Activated CD8-positive, alpha-beta T cell treated with anti-CD3 and anti-CD28 coated beads, Interleukin-2, amount 10 ng/mL, durations not matched to agents 7 days and 5 days (primary cell): Measurements from ENCODE around the gene SAMD10. TPM values are rescaled to one million over a fixed set of nuclear protein-coding genes. Genes with fewer than 3 reads are reported as not detected.
"Not testable (repeated sequence)": the region's sequence is repeated elsewhere in the genome, so short reads cannot be mapped to it uniquely, and the experiment has no call there.

ENCODE experiments used
- ATAC-seq: fragments of 150-1000 bp; cut with Tn5 transposase; one replicate; pipeline ENCODE4 v1.10.0; 2021; ENCODE audit warnings: moderate library complexity
- CTCF ChIA-PET: fragments of 350-600 bp; sonication (Branson Sonifier 250); formaldehyde crosslinking; loops from one replicate; lab custom pipeline; 2021; ENCODE audit warnings: antibody characterized with exemption; lab: Charles Lee
- POLR2A ChIA-PET: fragments of 350-600 bp; sonication (Branson Sonifier 250); formaldehyde crosslinking; loops from one replicate; lab custom pipeline; 2021; ENCODE audit warnings: antibody characterized with exemption; lab: Charles Lee
- DNase-seq: peaks from one replicate; pipeline ENCODE4 v3.0.0-alpha.2; 2020
- H3K27ac Mint-ChIP-seq: one replicate; pipeline ENCODE4 v1.8.0; 2021; ENCODE audit warnings: mild to moderate bottlenecking, mixed read lengths
- H3K27me3 Mint-ChIP-seq: one replicate; pipeline ENCODE4 v1.8.0; 2021; ENCODE audit warnings: low read depth, mixed read lengths
- H3K36me3 Mint-ChIP-seq: one replicate; pipeline ENCODE4 v1.8.0; 2021; ENCODE audit warnings: low read depth, mixed read lengths
- H3K4me1 Mint-ChIP-seq: one replicate; pipeline ENCODE4 v1.8.0; 2021; ENCODE audit warnings: low read depth, mixed read lengths
- H3K4me3 Mint-ChIP-seq: one replicate; pipeline ENCODE4 v1.8.0; 2021; ENCODE audit warnings: mild to moderate bottlenecking, mixed read lengths
- H3K9me3 Mint-ChIP-seq: one replicate; pipeline ENCODE4 v1.8.0; 2022; ENCODE audit warnings: mixed read lengths; ENCODE audit not compliant: insufficient read depth
- microRNA-seq: library from miRNA; unstranded; fragments of <30 nt; microRNA quantifications from one replicate; pipeline ENCODE4 v1.2.0, GENCODE V29; 2022
- total RNA-seq, 2 experiments: library from RNA; stranded (reverse); gene quantifications; one replicate each; pipeline ENCODE4 v1.2.3, GENCODE V29; 2021

The SAMD10 gene
- total RNA-seq, 2 experiments from 2014 or later: 12.0 to 12.5 TPM

DNA sequence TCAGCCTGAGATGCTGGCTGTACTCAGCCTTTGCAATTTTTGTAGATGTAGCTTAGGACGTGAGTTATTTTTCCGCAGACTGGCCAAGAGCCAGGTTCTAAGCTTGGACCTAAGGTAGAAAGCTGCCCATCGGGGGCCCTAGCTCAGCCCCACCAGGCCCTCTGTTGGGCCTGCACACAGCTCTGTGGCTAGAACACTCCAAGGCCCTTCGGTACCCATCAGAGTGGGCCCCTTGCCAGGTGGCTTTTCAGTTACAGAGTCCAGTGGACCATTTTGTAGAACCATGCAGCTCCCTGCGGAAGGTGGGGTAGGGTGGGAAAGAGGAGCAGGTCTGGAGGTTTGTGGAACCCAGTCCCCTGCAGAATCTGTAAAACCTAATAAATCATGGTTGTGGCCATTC is 45.8 kb downstream of the SAMD10 start:
- no peak overlapping the region for H3K27ac Mint-ChIP-seq
- H3K4me1 Mint-ChIP-seq: no peaks in the 10 kb centered on the region
- H3K36me3 Mint-ChIP-seq: peaks cover 58% of the 10 kb centered on the region
- ChIA-PET POLR2A (interaction anchor here (0.6 kb wide), 1 partner anchor 134 kb away, joined by 3 read pairs; no protein-coding TSS in a partner anchor), CTCF (no interaction called here)
- no peak overlapping the region for H3K4me3 Mint-ChIP-seq
- ATAC-seq (no peak), DNase-seq (no peak)
- H3K9me3 Mint-ChIP-seq: no peaks in the 10 kb centered on the region
- H3K27me3 Mint-ChIP-seq: no peaks in the 10 kb centered on the region

DNA sequence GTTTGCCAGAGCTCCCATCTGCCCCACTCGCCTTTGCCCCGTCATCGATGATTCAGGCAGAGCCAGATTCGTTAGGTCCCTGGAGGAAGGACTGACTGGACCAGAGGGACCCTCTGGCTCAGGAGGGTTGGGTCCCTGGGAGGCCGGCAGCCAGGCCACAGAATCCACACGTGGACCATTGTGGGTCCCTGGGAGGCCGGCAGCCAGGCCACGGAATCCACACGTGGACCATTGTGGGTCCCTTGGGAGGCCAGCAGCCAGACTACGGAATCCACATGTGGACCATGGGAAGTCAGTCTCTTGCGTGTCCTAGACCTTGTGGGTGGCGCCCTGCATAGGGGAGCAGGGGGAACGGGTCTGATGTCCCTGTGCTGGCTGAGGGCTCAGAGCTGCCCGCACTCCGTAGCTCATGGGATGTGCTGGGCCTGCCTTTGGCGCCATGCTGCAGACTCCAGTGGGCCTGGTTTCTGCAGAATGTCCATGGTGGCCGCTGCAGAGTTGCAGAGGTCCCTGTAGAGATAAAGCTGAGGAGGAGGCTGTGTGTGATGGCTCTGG is 46.8 kb downstream of the SAMD10 start:
- Mint-ChIP-seq H3K9me3 (no peaks in the 10 kb centered on the region), H3K4me1 (no peaks in the 10 kb centered on the region), H3K27me3 (no peaks in the 10 kb centered on the region), H3K36me3 (peaks cover 61% of the 10 kb centered on the region), H3K4me3 (no peak overlapping the region), H3K27ac (no peak overlapping the region)
- ChIA-PET POLR2A (interaction anchor here (0.6 kb wide), 1 partner anchor 135 kb away, joined by 3 read pairs; no protein-coding TSS in a partner anchor), CTCF (interaction anchor here (0.8 to 1.4 kb wide), 2 partner anchors 106 to 395 kb away, joined by 3 to 4 read pairs; partner anchors contain the start of gene PTK6)
- DNase-seq (no peak), ATAC-seq (no peak)

DNA sequence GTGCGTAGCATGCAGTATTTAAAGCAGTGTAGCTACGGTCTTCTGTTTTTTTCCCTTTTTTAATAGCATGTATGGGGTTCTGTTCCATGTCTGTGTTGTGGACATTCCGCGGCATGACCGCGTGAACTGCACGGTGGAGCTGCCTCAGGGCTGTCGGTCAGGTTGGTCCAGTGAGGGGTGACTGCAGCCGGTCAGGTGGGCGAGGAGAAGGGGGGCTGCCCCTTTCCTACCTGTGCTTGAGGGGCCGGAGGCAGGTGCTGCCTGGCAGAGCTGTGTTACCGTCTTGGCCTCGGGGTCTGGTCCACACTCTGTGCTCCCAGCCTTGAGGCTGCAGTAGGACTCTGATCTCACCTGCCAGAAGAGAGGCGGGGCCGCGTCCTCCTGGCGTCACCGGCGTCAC is 47.7 kb downstream of the SAMD10 start:
- no peaks in the 10 kb centered on the region for H3K27me3 Mint-ChIP-seq
- H3K27ac Mint-ChIP-seq: no peak overlapping the region
- peaks cover 62% of the 10 kb centered on the region for H3K36me3 Mint-ChIP-seq
- ChIA-PET CTCF (interaction anchor here (1.4 kb wide), 1 partner anchor 107 kb away, joined by 4 read pairs; no protein-coding TSS in a partner anchor), POLR2A (no interaction called here)
- H3K4me3 Mint-ChIP-seq: no peak overlapping the region
- DNase-seq (no peak), ATAC-seq (no peak)
- no peaks in the 10 kb centered on the region for H3K4me1 Mint-ChIP-seq
- no peaks in the 10 kb centered on the region for H3K9me3 Mint-ChIP-seq

DNA sequence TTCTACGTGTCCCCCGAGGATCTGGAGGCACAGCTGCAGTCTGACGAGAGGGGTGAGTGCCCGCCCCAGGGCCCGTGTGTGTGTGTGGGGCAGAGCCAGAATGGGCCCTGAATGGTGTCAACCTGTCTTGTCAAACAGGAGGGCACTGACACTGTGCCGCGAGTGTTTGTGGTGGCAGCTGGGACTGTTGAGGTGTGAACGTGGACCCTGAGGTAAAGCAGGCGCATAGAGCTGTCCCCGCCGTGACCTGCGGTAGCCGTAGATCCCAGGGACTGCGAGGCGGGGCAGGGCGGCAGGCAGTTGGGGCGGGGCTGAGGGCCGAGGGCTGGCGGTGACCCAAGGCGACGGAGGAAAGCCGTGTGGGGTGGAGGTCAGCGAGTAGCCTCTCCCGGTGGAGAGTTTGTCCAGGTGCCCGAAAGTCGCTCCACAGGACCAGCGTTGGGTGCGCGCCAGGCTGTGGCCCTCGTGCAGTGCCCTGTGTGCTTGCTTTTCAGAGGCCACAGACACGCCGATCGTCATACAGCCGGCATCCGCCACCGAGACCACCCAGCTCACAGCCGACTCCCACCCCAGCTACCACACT is 48.4 kb downstream of the SAMD10 start:
- no peak for ATAC-seq
- Mint-ChIP-seq H3K4me3 (no peak overlapping the region), H3K27me3 (no peaks in the 10 kb centered on the region), H3K9me3 (no peaks in the 10 kb centered on the region), H3K36me3 (peaks cover 65% of the 10 kb centered on the region), H3K27ac (no peak overlapping the region), H3K4me1 (no peaks in the 10 kb centered on the region)
- DNase-seq: no peak
- ChIA-PET POLR2A (no interaction called here), CTCF (interaction anchor here (1.4 kb wide), 1 partner anchor 108 kb away, joined by 4 read pairs; no protein-coding TSS in a partner anchor)

DNA sequence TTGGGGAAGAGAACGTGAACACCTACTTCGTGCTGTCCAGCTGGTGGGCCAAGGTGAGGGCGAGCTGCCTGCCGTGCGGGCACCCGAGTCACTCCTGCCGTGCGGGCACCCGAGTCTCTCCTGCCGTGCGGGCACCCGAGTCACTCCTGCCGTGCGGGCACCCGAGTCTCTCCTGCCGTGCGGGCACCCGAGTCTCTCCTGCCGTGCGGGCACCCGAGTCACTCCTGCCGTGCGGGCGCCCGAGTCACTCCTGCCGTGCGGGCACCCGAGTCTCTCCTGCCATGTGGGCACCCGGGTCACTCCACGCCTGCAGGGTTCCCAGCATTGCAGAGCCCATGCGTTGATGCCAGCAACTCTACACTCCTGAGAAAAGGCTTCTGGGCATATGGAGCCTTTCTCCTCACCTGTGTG is 50.0 kb downstream of the SAMD10 start:
- DNase-seq, H3K4me1 Mint-ChIP-seq, ATAC-seq, H3K4me3 Mint-ChIP-seq, H3K9me3 Mint-ChIP-seq, CTCF ChIA-PET, H3K27me3 Mint-ChIP-seq, H3K27ac Mint-ChIP-seq, POLR2A ChIA-PET: not testable (repeated sequence)
- H3K36me3 Mint-ChIP-seq: peaks cover 61% of the 10 kb centered on the region

DNA sequence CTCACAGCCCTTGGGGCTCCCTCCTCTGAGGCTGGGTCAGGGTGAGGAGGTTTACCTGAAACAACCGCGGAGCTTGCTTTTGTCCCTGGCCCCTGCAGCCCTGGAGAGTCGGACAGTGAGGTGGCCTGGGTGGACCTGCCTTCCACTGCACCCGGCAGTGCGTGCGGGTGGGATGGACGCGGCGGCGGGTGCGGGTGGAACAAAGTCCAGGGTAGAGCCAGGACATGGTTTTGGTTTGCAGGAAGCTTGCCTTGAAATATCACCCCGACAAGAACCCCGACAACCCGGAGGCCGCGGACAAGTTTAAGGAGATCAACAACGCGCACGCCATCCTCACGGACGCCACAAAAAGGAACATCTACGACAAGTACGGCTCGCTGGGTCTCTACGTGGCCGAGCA is 50.4 kb downstream of the SAMD10 start:
- Mint-ChIP-seq H3K27me3 (no peaks in the 10 kb centered on the region), H3K9me3 (no peaks in the 10 kb centered on the region), H3K36me3 (peaks cover 57% of the 10 kb centered on the region), H3K4me3 (no peak overlapping the region), H3K27ac (peak overlapping the region; percentile 30), H3K4me1 (peaks cover 6% of the 10 kb centered on the region)
- ChIA-PET POLR2A (interaction anchor here (0.6 kb wide), 1 partner anchor 14 kb away, joined by 4 read pairs; no protein-coding TSS in a partner anchor), CTCF (no interaction called here)
- ATAC-seq (no peak), DNase-seq (no peak)

DNA sequence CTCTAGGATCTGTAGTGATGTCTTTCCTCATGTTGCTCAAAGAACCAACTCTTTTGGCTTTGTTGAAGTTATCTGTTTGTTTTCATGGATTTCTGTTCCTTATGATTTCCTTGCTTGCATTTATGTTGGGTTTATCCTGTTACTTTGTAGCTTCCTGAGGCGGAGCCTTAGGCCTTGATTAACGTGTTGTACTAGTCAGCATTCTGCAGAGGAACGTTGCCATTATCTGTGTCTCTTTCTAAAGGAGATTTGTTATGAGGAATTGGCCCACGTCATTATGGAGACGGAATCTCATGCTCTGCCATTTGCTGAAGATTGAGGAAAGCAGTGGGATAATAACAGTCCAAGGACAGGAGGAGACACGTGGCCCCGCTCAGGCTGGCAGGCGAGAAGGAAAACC is 53.1 kb downstream of the SAMD10 start:
- ATAC-seq (no peak), DNase-seq (no peak)
- ChIA-PET CTCF (interaction anchor here (1.0 kb wide), 1 partner anchor 48 kb away, joined by 3 read pairs; no protein-coding TSS in a partner anchor), POLR2A (interaction anchor here (1.0 kb wide), 1 partner anchor 17 kb away, joined by 3 read pairs; no protein-coding TSS in a partner anchor)
- Mint-ChIP-seq H3K27ac (no peak overlapping the region), H3K4me3 (no peak overlapping the region), H3K4me1 (peaks cover 6% of the 10 kb centered on the region), H3K27me3 (no peaks in the 10 kb centered on the region), H3K36me3 (peaks cover 46% of the 10 kb centered on the region), H3K9me3 (no peaks in the 10 kb centered on the region)

DNA sequence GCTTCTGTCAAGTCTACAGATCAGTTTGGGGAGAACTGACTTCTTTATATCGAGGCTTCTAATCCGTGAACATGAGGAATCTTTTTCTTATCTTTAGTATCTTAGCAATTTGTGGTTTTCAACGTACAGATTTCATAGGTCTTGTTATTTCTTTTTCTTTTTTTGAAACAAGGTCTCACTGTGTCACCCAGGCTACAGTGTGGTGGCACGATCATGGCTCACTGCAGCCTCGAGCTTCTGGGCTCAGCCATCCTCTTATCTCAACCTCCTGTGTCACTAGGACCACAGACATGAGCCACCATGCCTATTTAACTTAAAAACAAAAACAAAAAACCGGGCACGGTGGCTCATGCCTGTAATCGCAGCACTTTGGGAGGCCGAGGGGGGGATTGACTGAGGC is 55.2 kb downstream of the SAMD10 start:
- DNase-seq: no peak
- CTCF ChIA-PET: no interaction called here
- H3K36me3 Mint-ChIP-seq: peaks cover 34% of the 10 kb centered on the region
- H3K27ac Mint-ChIP-seq: no peak overlapping the region
- no peak for ATAC-seq
- no peak overlapping the region for H3K4me3 Mint-ChIP-seq
- H3K27me3 Mint-ChIP-seq: no peaks in the 10 kb centered on the region
- POLR2A ChIA-PET: no interaction called here
- H3K9me3 Mint-ChIP-seq: no peaks in the 10 kb centered on the region
- peaks cover 6% of the 10 kb centered on the region for H3K4me1 Mint-ChIP-seq

Small RNAs within 50 kb of the gene (microRNA-seq; reads per million reads assigned to microRNA genes)
- gene MIR1914 (not detected), gene MIR647 (not detected)

Other genes starting within 250 kb of the SAMD10 start
- 100 to 1,000 TPM; 163 to 165 TPM for gene LIME1, start 243.0 kb downstream of the SAMD10 start, total RNA-seq
- 10 to 100 TPM; 97.2 TPM for gene SLC2A4RG, start 239.9 kb downstream of the SAMD10 start, total RNA-seq
- under 1 TPM in 1 of 2 experiments, not detected in 1; 0.10 TPM for gene ZBTB46, start 148.4 kb downstream of the SAMD10 start, total RNA-seq
- not detected for gene ABHD16B, start 118.1 kb downstream of the SAMD10 start, total RNA-seq
- gene TPD52L2, start 114.4 kb downstream of the SAMD10 start, total RNA-seq: 10 to 100 TPM; 35.7 to 40.0 TPM
- 10 to 100 TPM; 47.3 to 48.1 TPM for gene DNAJC5, start 84.5 kb downstream of the SAMD10 start, total RNA-seq
- gene UCKL1, start 23.2 kb downstream of the SAMD10 start, total RNA-seq: 10 to 100 TPM; 41.1 to 45.4 TPM
- gene ZNF512B, start 9.7 kb downstream of the SAMD10 start, total RNA-seq: 10 to 100 TPM; 12.0 to 12.1 TPM
- 10 to 100 TPM; 64.7 to 68.3 TPM for gene PRPF6, start 1.5 kb upstream of the SAMD10 start, total RNA-seq
- 1 to 10 TPM; 6.4 to 7.6 TPM for gene C20orf204, start 56.5 kb upstream of the SAMD10 start, total RNA-seq
- gene SOX18, start 70.0 kb upstream of the SAMD10 start, total RNA-seq: under 1 TPM; 0.13 to 0.21 TPM
- 10 to 100 TPM; 49.6 to 55.3 TPM for gene TCEA2, start 83.6 kb upstream of the SAMD10 start, total RNA-seq
- 100 to 1,000 TPM; 130 to 135 TPM for gene RGS19, start 99.9 kb upstream of the SAMD10 start, total RNA-seq
- 1 to 10 TPM; 1.5 to 2.0 TPM for gene OPRL1, start 100.4 kb upstream of the SAMD10 start, total RNA-seq
- gene LKAAEAR1, start 104.8 kb upstream of the SAMD10 start, total RNA-seq: under 1 TPM; 0.34 to 0.61 TPM
- not detected for gene NPBWR2, start 127.9 kb upstream of the SAMD10 start, total RNA-seq
- not detected for gene MYT1, start 184.8 kb upstream of the SAMD10 start, total RNA-seq